ENCODE measurements around the gene CCDC134.

The CCDC134 gene

DNA sequence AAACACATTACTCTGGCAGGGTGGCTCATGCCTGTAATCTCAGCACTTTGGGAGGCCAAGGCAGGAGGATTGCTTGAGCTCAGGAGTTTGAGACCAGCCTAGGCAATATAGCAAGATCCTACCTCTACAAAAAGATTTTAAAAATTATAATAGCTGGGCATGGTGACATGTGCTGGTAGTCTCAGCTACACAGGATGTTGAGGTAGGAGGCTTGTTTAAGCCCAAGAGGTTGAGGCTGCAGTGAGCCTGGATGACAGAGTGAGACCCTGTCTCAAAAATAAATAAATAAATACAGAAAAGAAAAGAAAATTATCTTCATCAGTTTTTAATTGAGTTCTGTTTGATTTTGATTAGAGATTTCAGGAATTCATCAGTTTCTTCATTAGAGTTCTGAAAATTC lies 5.2 kb downstream of the CCDC134 start:
- H3K27me3 Mint-ChIP-seq = no peaks in the 10 kb centered on the region
- no peak overlapping the region for H3K27ac Mint-ChIP-seq
- H3K9me3 Mint-ChIP-seq = no peaks in the 10 kb centered on the region
- intact Hi-C loops (cut with micrococcal nuclease) = no loop called here
- H3K36me3 Mint-ChIP-seq (ENCODE audit: low read depth) = peaks cover 28% of the 10 kb centered on the region
- no peak overlapping the region for H3K4me3 Mint-ChIP-seq
- peaks cover 26% of the 10 kb centered on the region for H3K4me1 Mint-ChIP-seq (ENCODE audit: low read depth)

DNA sequence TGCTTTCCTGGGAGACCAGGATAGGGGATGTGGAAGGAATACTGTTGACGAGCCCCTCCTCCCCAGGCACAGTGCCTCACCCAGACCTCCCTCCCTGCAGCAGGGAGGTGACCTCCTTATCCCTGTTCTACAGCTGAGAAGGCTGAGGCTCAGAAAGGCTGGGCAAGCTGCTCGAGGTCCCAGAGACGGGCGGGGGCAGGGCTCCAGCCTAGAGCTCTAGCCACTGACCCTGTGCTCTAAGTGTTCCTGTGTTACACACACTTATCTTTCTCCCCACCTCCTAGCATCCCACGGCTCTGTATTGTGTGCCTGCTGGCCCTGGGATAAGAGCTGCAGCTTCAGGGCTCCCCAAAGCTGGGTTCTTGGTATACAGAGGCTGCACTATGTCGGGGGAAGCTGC lies 7.9 kb downstream of the CCDC134 start:
- Mint-ChIP-seq H3K4me3 (no peak overlapping the region), H3K9me3 (no peaks in the 10 kb centered on the region), H3K4me1 (ENCODE audit: low read depth) (peaks cover 2% of the 10 kb centered on the region), H3K27me3 (no peaks in the 10 kb centered on the region), H3K36me3 (ENCODE audit: low read depth) (peaks cover 42% of the 10 kb centered on the region), H3K27ac (no peak overlapping the region)
- intact Hi-C loops (cut with micrococcal nuclease) = no loop called here

DNA sequence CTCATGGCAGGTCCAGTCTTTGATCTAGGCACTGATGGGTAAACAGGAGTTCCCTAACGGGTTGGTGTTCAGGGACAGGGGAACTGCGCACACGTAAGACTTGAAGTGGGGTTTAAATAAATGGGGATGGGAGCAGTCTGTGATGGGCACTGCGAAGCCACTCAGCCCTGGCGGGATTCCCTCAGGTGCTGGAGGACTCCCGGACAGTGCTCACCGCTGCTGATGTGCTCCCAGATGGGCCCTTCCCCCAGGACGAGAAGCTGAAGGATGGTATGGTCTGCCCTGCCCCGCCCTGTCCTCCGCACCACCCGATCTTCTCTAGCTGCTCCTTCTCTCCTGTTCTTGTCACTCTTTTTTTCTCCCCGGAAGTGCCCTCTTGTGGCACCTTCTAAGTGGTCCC lies 9.5 kb downstream of the CCDC134 start:
- Mint-ChIP-seq H3K4me3 (no peak overlapping the region), H3K9me3 (no peaks in the 10 kb centered on the region), H3K36me3 (ENCODE audit: low read depth) (peaks cover 55% of the 10 kb centered on the region), H3K4me1 (ENCODE audit: low read depth) (no peaks in the 10 kb centered on the region), H3K27me3 (no peaks in the 10 kb centered on the region), H3K27ac (no peak overlapping the region)
- intact Hi-C loops (cut with micrococcal nuclease) = no loop called here

- intact Hi-C loops (cut with micrococcal nuclease) = no loop called here
- Mint-ChIP-seq H3K27ac (no peak overlapping the region), H3K27me3 (no peaks in the 10 kb centered on the region), H3K4me1 (ENCODE audit: low read depth) (no peaks in the 10 kb centered on the region), H3K9me3 (no peaks in the 10 kb centered on the region), H3K36me3 (ENCODE audit: low read depth) (peaks cover 68% of the 10 kb centered on the region), H3K4me3 (no peak overlapping the region)
Measured at GRCh38 chr22:41812805-41813545, 12.5 kb downstream of the CCDC134 start.

DNA sequence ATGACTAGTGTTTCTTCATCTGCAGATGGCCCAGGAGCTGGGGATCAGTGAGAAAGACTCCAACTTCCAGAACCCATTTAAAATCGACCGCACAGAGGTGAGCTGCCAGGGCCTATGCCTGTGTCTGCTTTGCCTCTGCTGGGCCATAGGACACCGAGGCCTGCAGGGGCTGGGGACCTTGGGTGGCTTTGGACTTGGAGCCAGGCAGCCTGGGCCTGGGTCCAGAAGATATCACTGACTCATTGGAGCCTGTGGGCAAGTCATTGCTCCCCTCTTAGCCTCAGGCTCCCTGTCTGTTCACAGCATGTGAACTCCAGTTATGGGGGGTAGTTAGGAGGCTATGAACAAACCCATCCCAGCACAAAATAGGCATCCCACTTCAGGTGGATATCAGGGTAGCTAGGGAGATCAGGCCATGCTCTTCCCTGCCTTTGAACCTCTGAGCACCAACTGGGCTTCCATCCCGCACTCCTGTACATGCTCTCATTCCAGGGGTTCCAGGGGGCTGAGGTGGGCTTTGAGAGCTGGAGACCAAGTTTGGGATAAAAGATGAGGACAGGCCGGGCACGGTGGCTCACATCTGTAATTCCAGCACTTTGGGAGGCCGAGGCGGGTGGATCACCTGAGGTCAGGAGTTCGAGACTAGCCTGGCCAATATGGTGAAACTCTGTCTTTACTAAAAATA lies 13.4 kb downstream of the CCDC134 start:
- no peak overlapping the region for H3K4me3 Mint-ChIP-seq
- H3K36me3 Mint-ChIP-seq (ENCODE audit: low read depth) = peaks cover 62% of the 10 kb centered on the region
- H3K27me3 Mint-ChIP-seq = no peaks in the 10 kb centered on the region
- intact Hi-C loops (cut with micrococcal nuclease) = no loop called here
- H3K9me3 Mint-ChIP-seq = no peaks in the 10 kb centered on the region
- H3K4me1 Mint-ChIP-seq (ENCODE audit: low read depth) = no peaks in the 10 kb centered on the region
- H3K27ac Mint-ChIP-seq = no peak overlapping the region

- H3K27ac Mint-ChIP-seq = no peak overlapping the region
- peaks cover 59% of the 10 kb centered on the region for H3K36me3 Mint-ChIP-seq (ENCODE audit: low read depth)
- peaks cover 6% of the 10 kb centered on the region for H3K4me1 Mint-ChIP-seq (ENCODE audit: low read depth)
- no peaks in the 10 kb centered on the region for H3K9me3 Mint-ChIP-seq
- intact Hi-C loops (cut with micrococcal nuclease) = no loop called here
- H3K4me3 Mint-ChIP-seq = no peak overlapping the region
- H3K27me3 Mint-ChIP-seq = no peaks in the 10 kb centered on the region
Measured at GRCh38 chr22:41815716-41816115, 15.2 kb downstream of the CCDC134 start.

- H3K4me1 Mint-ChIP-seq (ENCODE audit: low read depth) = peaks cover 9% of the 10 kb centered on the region
- H3K36me3 Mint-ChIP-seq (ENCODE audit: low read depth) = peaks cover 58% of the 10 kb centered on the region
- H3K27ac Mint-ChIP-seq = no peak overlapping the region
- H3K9me3 Mint-ChIP-seq = no peaks in the 10 kb centered on the region
- intact Hi-C loops (cut with micrococcal nuclease) = no loop called here
- H3K27me3 Mint-ChIP-seq = no peaks in the 10 kb centered on the region
- H3K4me3 Mint-ChIP-seq = no peak overlapping the region
Measured at GRCh38 chr22:41816241-41816640, 15.8 kb downstream of the CCDC134 start.

- Mint-ChIP-seq H3K36me3 (ENCODE audit: low read depth) (peaks cover 53% of the 10 kb centered on the region), H3K9me3 (no peaks in the 10 kb centered on the region), H3K27me3 (no peaks in the 10 kb centered on the region), H3K4me3 (no peak overlapping the region), H3K4me1 (ENCODE audit: low read depth) (peaks cover 9% of the 10 kb centered on the region), H3K27ac (no peak overlapping the region)
- intact Hi-C loops (cut with micrococcal nuclease) = no loop called here
Measured at GRCh38 chr22:41816871-41817270, 16.4 kb downstream of the CCDC134 start.

DNA sequence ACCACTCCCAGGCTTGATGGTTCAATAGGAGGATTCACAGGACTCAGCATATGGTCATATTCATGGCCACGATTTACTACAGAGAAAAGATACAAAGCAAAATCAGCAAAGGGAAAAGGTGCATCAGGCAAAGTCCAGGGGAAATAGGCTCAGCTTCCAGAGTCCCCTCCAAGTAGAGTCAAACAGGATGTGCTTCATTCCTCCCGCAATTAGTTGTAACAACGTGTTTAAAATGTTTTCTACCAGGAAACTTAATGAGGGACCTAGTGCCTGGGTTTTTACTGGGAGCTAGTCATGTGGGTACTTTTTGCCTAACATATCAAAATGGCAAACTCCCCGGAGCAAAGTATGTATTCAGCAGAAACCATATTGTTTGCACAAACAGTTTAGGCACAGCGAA lies 17.5 kb downstream of the CCDC134 start:
- no peak overlapping the region for H3K27ac Mint-ChIP-seq
- intact Hi-C loops (cut with micrococcal nuclease) = no loop called here
- H3K4me1 Mint-ChIP-seq (ENCODE audit: low read depth) = peaks cover 16% of the 10 kb centered on the region
- no peak overlapping the region for H3K4me3 Mint-ChIP-seq
- H3K36me3 Mint-ChIP-seq (ENCODE audit: low read depth) = peaks cover 49% of the 10 kb centered on the region
- no peaks in the 10 kb centered on the region for H3K27me3 Mint-ChIP-seq
- H3K9me3 Mint-ChIP-seq = no peaks in the 10 kb centered on the region

GRCh38 chr22:41818596-41818995 lies 18.1 kb downstream of the CCDC134 start:
- H3K4me1 Mint-ChIP-seq (ENCODE audit: low read depth) = peaks cover 16% of the 10 kb centered on the region
- H3K4me3 Mint-ChIP-seq = no peak overlapping the region
- no peak overlapping the region for H3K27ac Mint-ChIP-seq
- H3K36me3 Mint-ChIP-seq (ENCODE audit: low read depth) = peaks cover 44% of the 10 kb centered on the region
- no peaks in the 10 kb centered on the region for H3K27me3 Mint-ChIP-seq
- H3K9me3 Mint-ChIP-seq = no peaks in the 10 kb centered on the region
- intact Hi-C loops (cut with micrococcal nuclease) = no loop called here

- Mint-ChIP-seq H3K4me1 (ENCODE audit: low read depth) (peaks cover 20% of the 10 kb centered on the region), H3K27me3 (no peaks in the 10 kb centered on the region), H3K27ac (no peak overlapping the region), H3K36me3 (ENCODE audit: low read depth) (peaks cover 44% of the 10 kb centered on the region), H3K4me3 (no peak overlapping the region), H3K9me3 (no peaks in the 10 kb centered on the region)
- intact Hi-C loops (cut with micrococcal nuclease) = no loop called here
Measured at GRCh38 chr22:41819257-41819656, 18.8 kb downstream of the CCDC134 start.

DNA sequence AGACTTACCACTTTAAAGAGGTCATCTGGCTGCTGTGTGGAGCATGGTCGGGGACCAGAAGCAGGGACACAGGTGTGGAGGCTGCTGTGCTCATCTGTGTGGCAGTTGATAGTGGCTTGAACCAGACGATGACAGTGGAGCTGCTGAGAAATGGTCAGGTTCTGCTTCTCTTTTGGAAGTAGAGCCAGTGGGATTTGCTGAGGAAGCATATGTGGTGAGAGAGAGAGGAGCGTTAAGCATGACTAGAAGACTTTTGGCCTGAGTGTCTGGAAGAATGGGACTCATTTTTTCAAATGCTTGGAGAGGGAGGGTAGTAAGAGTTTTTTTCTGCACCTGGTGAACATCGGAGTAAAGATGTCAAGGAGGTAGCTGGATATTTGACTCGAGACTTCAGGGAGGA lies 20.0 kb downstream of the CCDC134 start:
- no peak overlapping the region for H3K27ac Mint-ChIP-seq

GRCh38 chr22:41821471-41822316 lies 21.2 kb downstream of the CCDC134 start:
- H3K9me3 Mint-ChIP-seq = no peaks in the 10 kb centered on the region
- H3K27me3 Mint-ChIP-seq = no peaks in the 10 kb centered on the region
- intact Hi-C loops (cut with micrococcal nuclease) = loop anchor here (1.0 to 2.0 kb wide), 2 partner anchors 35 to 120 kb away; no protein-coding TSS in a partner anchor
- H3K27ac Mint-ChIP-seq = no peak overlapping the region
- H3K4me3 Mint-ChIP-seq = no peak overlapping the region
- peaks cover 39% of the 10 kb centered on the region for H3K4me1 Mint-ChIP-seq (ENCODE audit: low read depth)
- H3K36me3 Mint-ChIP-seq (ENCODE audit: low read depth) = peaks cover 42% of the 10 kb centered on the region

More for the DNA sequence above, 20.0 kb downstream of the CCDC134 start:
- peaks cover 45% of the 10 kb centered on the region for H3K36me3 Mint-ChIP-seq (ENCODE audit: low read depth)
- no peak overlapping the region for H3K4me3 Mint-ChIP-seq
- H3K27me3 Mint-ChIP-seq = no peaks in the 10 kb centered on the region
- H3K9me3 Mint-ChIP-seq = no peaks in the 10 kb centered on the region
- H3K4me1 Mint-ChIP-seq (ENCODE audit: low read depth) = peaks cover 29% of the 10 kb centered on the region
- intact Hi-C loops (cut with micrococcal nuclease) = no loop called here
